Endothelial cell of umbilical vein (primary cell): ENCODE measurements around the gene ATG12. TPM values are rescaled to one million over a fixed set of nuclear protein-coding genes. Genes with fewer than 3 reads are reported as not detected.

Experiments used
- BruUV-seq: library from RNA; stranded (reverse); fragments of 400-500 nt; replicated peaks from 2 replicates; lab custom pipeline; 2021; lab: Mats Ljungman, UMichigan
- CTCF ChIA-PET: fragments of 300-600, 350-600 bp; sonication (Branson Sonifier 250); formaldehyde crosslinking; loops from one replicate; lab custom pipeline; 2021; ENCODE audit warnings: antibody characterized with exemption, inconsistent platforms; lab: Charles Lee
- POLR2A ChIA-PET: fragments of 300-600, 350-600 bp; sonication (Branson Sonifier 250); formaldehyde crosslinking; loops from one replicate; lab custom pipeline; 2021; ENCODE audit warnings: antibody characterized with exemption, inconsistent platforms; lab: Charles Lee
- DNase-seq: peaks from one replicate; pipeline ENCODE4 v3.0.0-alpha.2; 2011; ENCODE audit warnings: low read depth, low spot score
- FAIRE-seq: peaks from 2 replicates; lab custom pipeline; 2011; peaks lifted over from hg19 to GRCh38; lab: Jason Lieb, UNC
- H2AFZ ChIP-seq: 2 replicates; pipeline ENCODE4 v1.6.0; 2012; ENCODE audit warnings: low read depth, low read length, control low read depth, inconsistent platforms
- H3K27ac ChIP-seq: 2 replicates; pipeline ENCODE4 v1.5.1; 2011; ENCODE audit warnings: low read depth, mild to moderate bottlenecking, control low read depth, low read length, moderate library complexity; ENCODE audit not compliant: insufficient read depth
- H3K27me3 ChIP-seq, 2 experiments: 2 replicates each; pipeline versions ENCODE4 v1.6.0 to v1.6.1; 2011; ENCODE audit warnings: low read length in 2 of 2, mixed read lengths in 1 of 2; ENCODE audit not compliant: control insufficient read depth in 2 of 2, insufficient read depth in 2 of 2
- H3K36me3 ChIP-seq, 2 experiments: 2 replicates in 1 of 2; 3 replicates in 1 of 2; pipeline ENCODE4 v1.5.1; 2011; ENCODE audit warnings: low read length in 2 of 2, mild to moderate bottlenecking in 1 of 2, moderate library complexity in 1 of 2; ENCODE audit not compliant: control insufficient read depth in 2 of 2, insufficient read depth in 2 of 2; ENCODE audit errors: extremely low read depth in 1 of 2
- H3K4me1 ChIP-seq: 3 replicates; pipeline ENCODE4 v1.5.1; 2011; ENCODE audit warnings: mild to moderate bottlenecking, low read length; ENCODE audit not compliant: control insufficient read depth, insufficient read depth; ENCODE audit errors: extremely low read depth
- H3K4me2 ChIP-seq: 2 replicates; pipeline ENCODE4 v1.6.1; 2011; ENCODE audit warnings: low read length, control low read depth, mixed read lengths; ENCODE audit not compliant: insufficient read depth
- H3K4me3 ChIP-seq, 3 experiments: fragments of 200-600 bp in 1 of 3; sonication (generic), shearing (Covaris generic) in 1 of 3; replicated peaks in 1 of 3; 2 replicates each; pipeline ENCODE4 v1.5.1; 2011 to 2016; ENCODE audit warnings: control low read depth in 3 of 3, low read length in 3 of 3, mild to moderate bottlenecking in 2 of 3, inconsistent platforms in 1 of 3, low read depth in 1 of 3, moderate library complexity in 1 of 3; ENCODE audit not compliant: insufficient read depth in 1 of 3
- H3K79me2 ChIP-seq: 2 replicates; pipeline ENCODE4 v1.6.0; 2012; ENCODE audit warnings: low read length, inconsistent platforms; ENCODE audit not compliant: control insufficient read depth, insufficient read depth
- H3K9ac ChIP-seq: replicated peaks from 2 replicates; pipeline ENCODE3; 2011; ENCODE audit warnings: low read length, control low read depth; ENCODE audit not compliant: insufficient read depth; ENCODE audit errors: extremely low read depth
- H3K9me1 ChIP-seq: replicated peaks from 3 replicates; pipeline ENCODE4 v1.6.0; 2011; ENCODE audit warnings: mild to moderate bottlenecking, low read length; ENCODE audit not compliant: control insufficient read depth, insufficient read depth; ENCODE audit errors: extremely low read depth
- H3K9me3 ChIP-seq: replicated peaks from 2 replicates; pipeline ENCODE4 v1.5.1; 2012; ENCODE audit warnings: low read length, inconsistent platforms; ENCODE audit not compliant: control insufficient read depth, insufficient read depth
- H4K20me1 ChIP-seq: replicated peaks from 2 replicates; pipeline ENCODE3; 2011; ENCODE audit warnings: mild to moderate bottlenecking, low read length; ENCODE audit not compliant: control insufficient read depth, insufficient read depth; ENCODE audit errors: extremely low read depth
- CTCF ChIP-seq, 2 donors: IDR thresholded peaks; 1 replicate in 1 of 2; 2 replicates in 1 of 2; pipeline ENCODE4 v1.5.1; 2011; ENCODE audit warnings: low read length in 2 of 2, mild to moderate bottlenecking in 2 of 2, moderate library complexity in 2 of 2, control low read depth in 1 of 2, inconsistent platforms in 1 of 2, low read depth in 1 of 2; ENCODE audit not compliant: insufficient read depth in 1 of 2; ENCODE audit errors: extremely low read depth in 1 of 2
- FOS ChIP-seq: IDR thresholded peaks from 2 replicates; pipeline ENCODE4 v1.6.1; 2011; ENCODE audit warnings: mild to moderate bottlenecking, low read length, moderate library complexity, borderline replicate concordance; ENCODE audit not compliant: insufficient read depth
- GATA2 ChIP-seq: IDR thresholded peaks from 2 replicates; pipeline ENCODE4 v1.7.0; 2011; ENCODE audit warnings: low read depth, mild to moderate bottlenecking, moderate library complexity, mixed read lengths, low read length; ENCODE audit not compliant: insufficient read length, insufficient read depth
- JUN ChIP-seq: IDR thresholded peaks from 2 replicates; pipeline ENCODE4 v1.6.1; 2011; ENCODE audit warnings: borderline replicate concordance, low read depth; ENCODE audit not compliant: insufficient read length, insufficient read depth
- MYC ChIP-seq: IDR thresholded peaks from one replicate; pipeline ENCODE4 v1.6.1; 2011; ENCODE audit warnings: mild to moderate bottlenecking, low read depth, low read length
- POLR2A ChIP-seq: IDR thresholded peaks from 2 replicates; pipeline ENCODE4 v1.6.1; 2012; ENCODE audit warnings: low read depth, mild to moderate bottlenecking, control low read depth, low read length
- dilution Hi-C: fragments of 300-500 bp; cut with MboI; formaldehyde crosslinking; loops from one replicate; pipeline ENCODE4 v1.15.0; 2019; ENCODE audit warnings: low sequenced_read_pairs; ENCODE audit not compliant: extremely low pct_ligation_motif_present
- intact Hi-C: fragments of 100-400 bp; cut with micrococcal nuclease; formaldehyde crosslinking; loops from one replicate; pipeline ENCODE4 v1.10.0; 2022
- polyA plus RNA-seq, 4 experiments: library from polyadenylated mRNA; depleted of rRNA in 3 of 4; stranded (reverse) in 3 of 4; unstranded in 1 of 4; fragments of >200 nt; gene quantifications; 2 replicates each; pipeline versions ENCODE4 v1.2.1 to v1.2.3, GENCODE V29; 2011 to 2012; ENCODE audit warnings: missing spikeins in 1 of 4
- total RNA-seq: library from RNA; stranded (reverse); gene quantifications from 2 replicates; pipeline ENCODE4 v1.2.3, GENCODE V29; 2021

Gene ATG12
- total and polyA plus RNA-seq, 2 donors (not counting 3 experiments of a cell fraction or from before 2014, with no cell fraction given), result 27.5 to 62.0 TPM

GRCh38 chr5:115840873-115841272 lies 492 bp downstream of the ATG12 start:
- H2AFZ ChIP-seq, result peak overlapping the region; percentile 89
- DNase-seq (no peak), FAIRE-seq (no peak)
- peaks cover 41% of the 10 kb centered on the region for H3K4me1 ChIP-seq
- peak overlapping the region; percentile 86 for H3K27ac ChIP-seq
- peaks cover 74% of the 10 kb centered on the region for H3K79me2 ChIP-seq
- H3K4me2 ChIP-seq, result peak overlapping the region; percentile 98
- POLR2A ChIA-PET, result interaction anchor here (0.6 to 1.3 kb wide), 3 partner anchors 9 to 454 kb away, joined by 4 to 5 read pairs (median 4); partner anchors contain the start of gene CDO1
- CTCF ChIA-PET, result interaction anchor here (0.6 to 3.6 kb wide), 7 partner anchors 20 to 227 kb away, joined by 3 to 47 read pairs (median 5); no protein-coding TSS in a partner anchor
- BruUV-seq, result no TSS peak
- peak overlapping the region; percentile 84 for H3K9ac ChIP-seq
- dilution Hi-C loops (no loop called here), intact Hi-C loops (loop anchor here (1.0 to 10.0 kb wide), 7 partner anchors 31 to 666 kb away; partner anchors contain the start of genes ARL14EPL, CCDC112, FEM1C and LVRN)
- TF ChIP-seq POLR2A (no peak), JUN (no peak), MYC (no peak), GATA2 (no peak), CTCF (IDR thresholded peaks at IDR 0.05; ENCODE audit: extremely low read depth in 1 of 2, insufficient read depth in 1 of 2, low read depth in 1 of 2, low read length in 2 of 2) (no peak), FOS (no peak)
- peaks cover 3 to 9% of the 10 kb centered on the region in 2 experiments for H3K36me3 ChIP-seq
- no peaks in the 10 kb centered on the region for H3K27me3 ChIP-seq
- peaks cover 7% of the 10 kb centered on the region for H4K20me1 ChIP-seq
- no peaks in the 10 kb centered on the region for H3K9me1 ChIP-seq
- H3K4me3 ChIP-seq, result peak overlapping the region; percentile 66 to 90 (median 67)
- no peaks in the 10 kb centered on the region for H3K9me3 ChIP-seq
